SH-SY5Y (cell line): ENCODE data around the gene ANKRD13D.

Experiments used
- GATA2 ChIP-seq: IDR thresholded peaks from 2 replicates; pipeline ENCODE4 v1.6.1; 2011; ENCODE audit warnings: mild to moderate bottlenecking, low read depth, low read length
- GATA3 ChIP-seq: IDR thresholded peaks from 2 replicates; pipeline ENCODE4 v1.6.1; 2011; ENCODE audit warnings: low read depth, mild to moderate bottlenecking, low read length, moderate library complexity

The ANKRD13D gene

DNA sequence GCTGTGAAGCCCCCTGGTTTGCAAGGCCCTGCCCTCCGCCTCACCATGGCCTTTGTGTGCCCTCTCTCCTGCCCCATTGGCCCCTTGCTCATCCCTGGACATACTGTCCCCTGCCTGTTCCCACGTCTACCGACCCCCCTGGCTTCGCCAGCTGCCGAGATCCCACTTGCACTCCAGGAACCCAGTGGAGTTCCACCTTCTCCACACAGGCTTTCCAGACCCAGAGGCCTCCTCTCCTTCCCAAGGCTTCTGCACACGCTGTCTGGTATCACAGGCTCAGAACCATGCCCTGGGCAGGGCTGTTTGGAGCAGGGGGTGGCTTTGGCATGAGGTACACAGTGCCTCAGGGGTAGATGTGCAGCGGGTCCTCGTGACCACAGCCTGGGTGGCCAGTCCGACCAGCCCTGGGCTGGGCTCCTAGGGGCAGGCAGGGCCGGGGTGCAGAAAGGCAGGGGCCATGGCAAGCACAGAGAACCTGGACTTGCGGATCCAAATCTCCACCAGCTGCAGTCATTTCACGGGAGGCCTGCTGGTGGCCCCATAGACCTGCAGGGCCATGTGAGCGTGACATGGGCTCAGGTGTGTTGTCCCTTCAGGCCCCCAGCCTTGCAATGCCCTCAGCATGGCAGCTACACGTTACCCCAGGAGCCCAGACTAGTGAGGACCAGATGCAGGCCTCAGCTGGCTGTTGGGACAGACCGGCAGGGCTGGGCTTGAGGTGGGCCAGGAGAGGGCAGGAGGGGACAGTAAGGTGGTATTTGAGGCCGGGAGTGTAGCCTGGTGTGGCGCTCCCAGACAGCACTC, 13.3 kb upstream of the ANKRD13D start:
- TF ChIP-seq GATA3: no peak
- no peak for TF ChIP-seq GATA2

DNA sequence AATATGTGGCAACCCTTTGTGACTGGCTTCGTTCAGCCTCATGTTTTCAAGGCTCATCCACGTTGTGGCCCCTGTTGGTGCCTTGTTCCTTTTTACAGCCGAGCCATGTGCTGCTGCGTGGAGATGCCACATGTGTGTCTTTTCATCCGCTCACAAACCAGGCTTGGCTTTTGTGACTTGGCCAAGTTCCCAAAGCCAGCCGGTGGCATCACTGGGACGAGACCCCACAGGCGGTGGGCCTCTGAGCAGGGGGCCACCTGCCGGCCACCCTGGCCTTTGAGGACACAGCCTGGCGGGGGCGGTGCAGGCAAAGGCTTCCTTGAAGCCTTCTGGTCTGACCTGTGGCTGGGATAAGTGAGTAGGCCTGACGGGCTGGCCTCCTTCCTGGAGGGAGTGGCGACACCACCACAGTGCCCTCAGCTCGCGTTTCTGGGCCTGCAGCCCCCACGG, 12.3 kb upstream of the ANKRD13D start:
- no peak for TF ChIP-seq GATA2
- TF ChIP-seq GATA3: no peak

DNA sequence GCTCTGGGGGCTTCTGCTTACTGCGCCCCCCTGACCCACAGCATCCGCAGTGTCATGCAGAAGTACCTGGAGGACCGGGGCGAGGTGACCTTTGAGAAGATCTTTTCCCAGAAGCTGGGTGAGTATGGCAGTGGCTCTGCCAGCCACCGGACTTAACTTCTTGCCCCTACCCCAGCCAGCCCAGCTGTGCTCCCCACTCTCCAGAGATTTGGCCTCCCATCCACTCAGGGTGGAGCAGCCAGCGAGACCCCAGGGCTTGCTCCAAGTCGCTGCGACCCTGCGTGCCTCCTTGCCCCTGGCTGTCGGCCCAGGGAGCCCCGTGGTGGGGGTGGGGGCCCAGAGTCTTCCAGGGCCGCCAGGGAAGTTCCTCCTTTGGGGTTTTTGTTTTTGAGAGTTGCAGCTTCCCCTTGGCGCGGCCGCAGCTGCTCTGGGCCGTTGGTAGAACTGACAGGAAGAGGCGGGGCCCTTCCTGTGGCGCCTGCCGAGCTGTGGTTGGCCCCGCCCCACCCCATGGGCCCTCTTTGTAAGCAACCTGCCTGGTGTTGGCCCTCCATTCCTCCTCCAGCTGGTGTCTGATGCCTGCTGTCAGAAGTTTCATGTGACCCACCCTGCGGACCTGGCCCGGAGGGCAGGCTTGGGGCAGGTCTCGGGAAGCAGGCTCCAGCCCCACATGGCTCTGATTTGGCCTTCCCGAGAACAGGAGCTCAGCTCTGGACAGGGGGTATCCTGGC, 11.7 kb upstream of the ANKRD13D start:
- TF ChIP-seq GATA3 (no peak), GATA2 (no peak)

DNA sequence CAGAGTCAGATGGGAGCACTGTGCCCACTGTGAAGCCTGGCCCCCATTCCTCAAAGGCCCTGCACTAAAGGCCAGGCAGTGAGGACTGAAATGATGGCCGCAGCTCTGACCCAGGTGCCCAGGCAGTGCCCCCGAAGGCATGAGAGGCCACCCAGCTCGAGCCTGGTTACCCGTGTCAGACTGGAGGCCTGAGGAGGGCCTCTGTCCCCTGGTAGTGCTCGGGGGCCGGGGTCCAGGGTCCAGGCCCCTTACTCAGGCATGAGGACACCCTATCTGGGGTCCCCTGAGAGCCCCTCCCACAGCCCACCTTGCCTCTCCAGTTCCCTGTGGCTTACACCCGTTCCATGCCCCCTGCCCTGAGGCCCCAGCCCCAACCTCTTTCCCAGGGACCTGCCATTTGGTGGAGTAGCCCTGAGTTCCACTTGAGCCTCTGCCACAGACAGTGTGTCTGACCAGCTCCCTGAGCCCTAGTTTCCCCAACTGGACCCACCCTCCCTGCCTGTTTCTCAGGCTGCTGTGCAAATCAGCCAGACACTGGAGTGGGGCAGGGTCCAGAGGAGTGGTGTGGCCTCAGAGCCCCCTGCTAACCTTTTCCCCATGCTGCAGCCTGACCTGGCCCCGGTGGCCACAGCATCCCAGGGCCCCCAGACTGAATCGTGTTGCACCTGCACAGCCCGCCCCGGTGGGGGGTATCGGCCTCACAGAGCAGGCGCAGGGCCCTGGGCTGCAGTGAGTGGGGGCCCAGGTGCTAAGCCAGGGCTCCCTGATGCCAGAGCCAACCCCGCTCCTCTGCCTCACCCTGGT, 10.8 kb upstream of the ANKRD13D start:
- no peak for TF ChIP-seq GATA2

DNA sequence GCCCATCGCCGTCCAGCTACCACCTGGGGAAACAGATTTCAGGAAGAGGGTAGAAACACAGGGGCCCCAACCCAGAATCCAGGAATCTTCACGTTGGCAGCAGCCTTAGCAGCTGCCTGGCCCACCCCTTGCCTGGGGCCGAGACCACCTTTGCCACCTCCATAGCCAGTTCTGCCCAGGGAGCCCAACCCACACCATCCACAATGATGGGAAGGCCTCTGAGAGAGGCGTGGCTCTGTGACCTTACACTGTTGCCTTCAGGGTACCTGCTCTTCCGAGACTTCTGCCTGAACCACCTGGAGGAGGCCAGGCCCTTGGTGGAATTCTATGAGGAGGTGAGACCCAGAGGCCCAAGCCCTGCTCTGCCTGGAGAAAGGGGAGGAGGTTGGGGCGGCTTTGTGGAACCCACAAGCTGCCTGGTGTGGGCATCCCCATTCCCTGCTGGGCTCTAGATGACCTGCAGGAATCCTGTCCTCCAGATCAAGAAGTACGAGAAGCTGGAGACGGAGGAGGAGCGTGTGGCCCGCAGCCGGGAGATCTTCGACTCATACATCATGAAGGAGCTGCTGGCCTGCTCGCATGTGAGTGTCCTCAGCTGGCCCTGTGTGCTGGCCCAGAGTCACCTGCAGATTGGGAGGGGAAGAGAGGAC, 10.0 kb upstream of the ANKRD13D start:
- TF ChIP-seq GATA2 (no peak), GATA3 (no peak)

DNA sequence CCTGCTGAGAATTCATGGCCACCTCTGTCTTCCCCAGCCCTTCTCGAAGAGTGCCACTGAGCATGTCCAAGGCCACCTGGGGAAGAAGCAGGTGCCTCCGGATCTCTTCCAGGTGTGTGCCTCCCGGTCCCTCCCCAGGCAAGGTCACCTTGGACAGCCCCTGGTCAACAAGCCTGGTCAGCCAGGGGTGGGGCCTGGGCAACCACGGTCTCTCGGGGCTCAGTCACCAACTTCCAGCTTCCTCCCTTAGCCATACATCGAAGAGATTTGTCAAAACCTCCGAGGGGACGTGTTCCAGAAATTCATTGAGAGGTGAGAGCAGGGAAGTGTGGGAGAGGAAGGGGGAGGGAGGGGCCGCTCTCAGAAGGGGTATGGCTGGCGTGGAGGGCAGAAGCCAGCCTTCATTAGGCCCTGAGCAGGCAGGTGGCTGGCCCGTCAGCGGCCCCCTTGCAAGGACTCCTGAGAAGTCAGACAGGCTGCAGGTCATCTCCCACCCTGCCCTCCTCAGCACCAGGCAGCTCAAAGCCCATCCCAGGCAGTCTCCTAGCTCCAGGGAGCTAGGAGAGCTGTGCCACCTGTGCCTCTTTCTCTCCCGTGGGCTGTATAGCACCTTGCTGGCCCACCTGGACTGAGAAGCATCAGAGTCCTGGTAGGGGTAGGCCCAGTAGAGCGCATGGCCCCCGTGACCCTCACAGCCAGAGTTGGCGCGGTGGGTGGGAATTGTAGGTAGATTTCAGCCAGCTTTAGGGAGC, 9.3 kb upstream of the ANKRD13D start:
- TF ChIP-seq GATA2 (no peak), GATA3 (no peak)

DNA sequence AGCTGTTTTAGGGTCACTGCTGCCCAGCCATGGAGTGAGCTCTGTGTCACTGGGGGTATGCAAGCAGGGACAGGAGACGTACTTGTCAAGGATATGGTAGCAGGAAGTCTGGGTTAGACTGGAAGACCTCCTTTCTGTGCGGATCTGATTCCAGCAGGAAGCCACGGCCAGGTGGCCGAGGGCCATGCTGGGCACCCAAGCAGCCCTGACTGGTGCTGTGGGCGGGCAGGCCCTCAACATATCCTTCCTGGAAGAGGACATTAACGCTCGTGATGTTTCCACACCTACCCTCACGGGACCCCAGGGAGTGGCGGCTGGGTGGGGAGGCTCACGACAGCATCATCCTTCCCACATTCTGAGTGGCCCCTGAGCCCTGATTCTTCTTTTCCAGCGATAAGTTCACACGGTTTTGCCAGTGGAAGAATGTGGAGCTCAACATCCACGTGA, 8.7 kb upstream of the ANKRD13D start:
- TF ChIP-seq GATA3: no peak
- no peak for TF ChIP-seq GATA2

DNA sequence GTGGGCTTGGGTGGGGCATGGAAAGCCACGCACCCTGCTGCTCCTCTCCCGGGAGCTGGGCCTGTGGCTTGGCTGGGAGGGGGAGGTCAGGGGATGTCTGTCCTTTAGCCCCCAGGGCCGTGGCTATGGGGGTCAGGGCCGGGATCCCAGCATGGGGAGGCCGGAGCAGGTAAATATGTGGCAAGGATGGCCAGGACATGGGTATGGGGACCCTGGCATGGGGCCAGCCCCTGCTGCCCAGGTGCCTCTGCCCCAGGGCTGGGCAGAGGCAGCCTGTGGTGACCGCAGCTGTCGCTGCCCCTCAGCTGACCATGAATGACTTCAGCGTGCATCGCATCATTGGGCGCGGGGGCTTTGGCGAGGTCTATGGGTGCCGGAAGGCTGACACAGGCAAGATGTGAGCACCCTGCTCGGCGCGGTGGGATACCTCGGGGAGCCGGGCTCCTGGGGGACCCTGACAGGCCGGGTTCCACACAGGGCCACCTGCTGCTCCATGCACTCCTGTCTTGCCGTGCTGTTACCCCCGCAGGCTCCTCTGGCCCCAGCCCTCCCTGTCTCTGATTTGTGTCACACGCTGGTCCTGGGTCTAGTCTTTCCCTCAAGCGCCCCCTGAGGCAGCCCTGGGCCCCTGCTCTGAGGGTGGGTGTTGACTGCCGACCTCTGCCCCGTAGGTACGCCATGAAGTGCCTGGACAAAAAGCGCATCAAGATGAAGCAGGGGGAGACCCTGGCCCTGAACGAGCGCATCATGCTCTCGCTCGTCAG, 8.1 kb upstream of the ANKRD13D start:
- no peak for TF ChIP-seq GATA2

DNA sequence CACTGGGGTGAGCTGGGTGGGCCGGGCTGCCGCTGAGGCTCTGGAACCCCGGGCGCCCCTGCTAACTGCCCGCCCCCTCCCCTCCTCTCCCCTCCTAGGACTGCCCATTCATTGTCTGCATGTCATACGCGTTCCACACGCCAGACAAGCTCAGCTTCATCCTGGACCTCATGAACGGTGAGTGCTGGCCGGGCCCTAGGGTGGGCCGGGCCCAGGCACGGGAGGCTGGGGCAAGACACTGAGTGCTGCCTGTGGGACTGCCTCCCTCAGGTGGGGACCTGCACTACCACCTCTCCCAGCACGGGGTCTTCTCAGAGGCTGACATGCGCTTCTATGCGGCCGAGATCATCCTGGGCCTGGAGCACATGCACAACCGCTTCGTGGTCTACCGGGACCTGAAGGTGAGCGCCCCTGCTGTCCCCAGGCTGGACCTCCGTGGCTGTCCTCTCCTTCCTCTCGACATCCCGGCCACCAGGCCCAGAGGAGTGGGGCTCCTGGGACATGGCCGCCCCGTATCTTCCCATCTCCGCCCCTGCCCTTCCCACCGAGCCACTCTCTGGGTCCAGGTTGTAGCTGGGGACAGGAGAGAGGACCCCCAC, 7.5 kb upstream of the ANKRD13D start:
- TF ChIP-seq GATA2: no peak
- no peak for TF ChIP-seq GATA3

DNA sequence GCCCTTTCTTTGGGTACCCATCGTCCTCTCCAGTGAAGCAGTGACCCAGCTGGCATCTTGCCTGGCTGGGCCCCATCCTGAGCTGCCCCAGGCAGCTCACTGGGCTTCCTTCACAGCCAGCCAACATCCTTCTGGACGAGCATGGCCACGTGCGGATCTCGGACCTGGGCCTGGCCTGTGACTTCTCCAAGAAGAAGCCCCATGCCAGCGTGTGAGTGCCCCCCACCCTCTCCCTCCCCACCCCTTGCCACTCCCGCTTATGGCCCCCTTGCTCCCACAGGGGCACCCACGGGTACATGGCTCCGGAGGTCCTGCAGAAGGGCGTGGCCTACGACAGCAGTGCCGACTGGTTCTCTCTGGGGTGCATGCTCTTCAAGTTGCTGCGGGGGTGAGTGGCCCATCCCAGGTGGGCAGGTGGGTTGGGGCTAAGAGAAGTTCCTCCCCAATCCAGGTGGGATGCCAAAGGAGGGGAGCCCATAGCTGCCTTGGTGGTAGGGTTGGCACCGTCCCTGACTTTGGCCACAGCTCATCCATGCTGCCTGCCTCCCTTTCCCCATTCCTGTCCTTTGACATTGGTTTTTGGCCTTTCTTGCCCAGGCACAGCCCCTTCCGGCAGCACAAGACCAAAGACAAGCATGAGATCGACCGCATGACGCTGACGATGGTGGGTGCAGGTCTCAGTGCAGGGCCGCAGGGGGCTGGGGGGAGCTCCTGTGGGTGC, 6.8 kb upstream of the ANKRD13D start:
- TF ChIP-seq GATA3 (no peak), GATA2 (no peak)

DNA sequence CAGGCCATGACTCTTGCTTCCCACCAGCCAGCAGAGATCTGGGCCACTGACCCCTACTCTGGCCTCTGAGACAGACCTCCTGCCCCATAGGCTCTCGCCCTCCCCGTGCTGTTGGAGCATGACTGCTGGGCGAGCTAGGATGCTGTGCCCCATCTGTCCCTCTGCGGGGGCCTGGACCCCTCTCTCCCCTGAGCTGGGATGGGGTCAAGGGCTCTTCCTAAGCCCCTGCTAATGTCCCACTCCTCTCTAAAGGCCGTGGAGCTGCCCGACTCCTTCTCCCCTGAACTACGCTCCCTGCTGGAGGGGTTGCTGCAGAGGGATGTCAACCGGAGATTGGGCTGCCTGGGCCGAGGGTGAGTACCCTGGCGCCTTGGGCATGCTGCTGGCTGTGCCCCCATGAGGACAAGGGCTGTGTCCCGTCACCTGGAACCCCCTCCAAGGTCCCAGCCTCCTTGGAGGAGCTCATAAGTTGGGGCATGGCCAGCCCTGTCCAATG, 6.2 kb upstream of the ANKRD13D start:
- TF ChIP-seq GATA2 (no peak), GATA3 (no peak)
